Upper lobe of left lung (tissue), 6 donors: Measurements from ENCODE around the gene FMNL2. TPM values are rescaled to one million over a fixed set of nuclear protein-coding genes. Genes with fewer than 3 reads are reported as not detected.

Experiments used
- ATAC-seq, 2 donors: fragments of 200-7000 bp; cut with Tn5 transposase; one replicate each; pipeline ENCODE4 v1.9.1; 2022; ENCODE audit warnings: mild to moderate bottlenecking in 2 of 2, moderate library complexity in 2 of 2; ENCODE audit not compliant: low FRiP score in 2 of 2
- DNase-seq, 2 donors: peaks; one replicate each; pipeline ENCODE4 v3.0.0-alpha.2; 2019 to 2020
- H3K27ac ChIP-seq, 4 donors: fragments of 200-600 bp; sonication (generic); one replicate each; pipeline ENCODE4 v1.5.1; 2016 to 2019
- H3K27me3 ChIP-seq, 4 donors: fragments of 200-600 bp; sonication (generic); one replicate each; pipeline ENCODE4 v1.5.1; 2017 to 2019
- H3K36me3 ChIP-seq, 4 donors: fragments of 200-600 bp; sonication (generic); one replicate each; pipeline ENCODE4 v1.5.1; 2016 to 2019
- H3K4me1 ChIP-seq, 4 donors: fragments of 200-600 bp; sonication (generic); one replicate each; pipeline ENCODE4 v1.5.1; 2018 to 2019
- H3K4me3 ChIP-seq, 4 donors: fragments of 200-600 bp; sonication (generic); one replicate each; pipeline ENCODE4 v1.5.1; 2017 to 2019; ENCODE audit warnings: mild to moderate bottlenecking in 2 of 4, moderate library complexity in 1 of 4
- H3K9me3 ChIP-seq, 4 donors: fragments of 200-600 bp; sonication (generic); one replicate each; pipeline ENCODE4 v1.5.1; 2018 to 2019
- CTCF ChIP-seq, 6 experiments: fragments of 450-650 bp in 4 of 6; fragments of 200-600 bp in 2 of 6; sonication (generic) in 2 of 6; IDR thresholded peaks; one replicate each; pipeline ENCODE4 v1.5.1; 2016 to 2019; ENCODE audit warnings: antibody characterized with exemption in 6 of 6
- EP300 ChIP-seq, 4 donors: sonication (generic); formaldehyde crosslinking; IDR thresholded peaks; one replicate each; pipeline ENCODE4 v1.5.1; 2017; ENCODE audit warnings: antibody characterized with exemption in 4 of 4, control low read depth in 2 of 4
- POLR2A ChIP-seq, 4 donors: fragments of 450-650 bp; IDR thresholded peaks; one replicate each; pipeline ENCODE4 v1.5.1; 2016 to 2017; ENCODE audit warnings: antibody characterized with exemption in 4 of 4, mild to moderate bottlenecking in 2 of 4
- POLR2AphosphoS5 ChIP-seq, 2 donors: sonication (generic); formaldehyde crosslinking; IDR thresholded peaks; one replicate each; pipeline ENCODE4 v1.5.1; 2017; ENCODE audit warnings: antibody characterized with exemption in 2 of 2
- WGBS, 2 donors: methylation state at CpG; one replicate each; pipeline ENCODE4 v1.1.5; 2017 to 2018; 5-methylcytosine and 5-hydroxymethylcytosine counted together
- total RNA-seq, 6 donors: library from RNA; depleted of rRNA in 4 of 6; stranded (reverse); fragments of >200 nt in 4 of 6; gene quantifications; one replicate each; pipeline versions ENCODE4 v1.1.0 to v1.2.1, GENCODE V29; 2016 to 2021
- donor health status: DM: no; HTN: no; CAD: no; lungs with moderate emphysema.
- donor health status: DM: no; HTN: yes; CAD: no; lungs with severe emphysema.

FMNL2 gene
- total RNA-seq, 6 donors from 2014 or later: 49.9 to 160 (median 66.9) TPM

GRCh38 chr2:152408254-152408653, 73.3 kb downstream of the FMNL2 start:
- TF ChIP-seq POLR2A (IDR thresholded peaks at IDR 0.05): no peak
- no peak for TF ChIP-seq POLR2AphosphoS5 (IDR thresholded peaks at IDR 0.05)
- no peak for TF ChIP-seq CTCF (IDR thresholded peaks at IDR 0.05)
- TF ChIP-seq EP300 (IDR thresholded peaks at IDR 0.05): no peak
- Histone ChIP-seq H3K27ac (no peak overlapping the region), H3K27me3 (no peaks in the 10 kb centered on the region), H3K4me3 (no peak overlapping the region), H3K4me1 (peaks cover 41 to 62% (median 58%) of the 10 kb centered on the region in 4 donors), H3K36me3 (no peaks in the 10 kb centered on the region), H3K9me3 (no peaks in the 10 kb centered on the region)
- DNase-seq (no peak), ATAC-seq (no peak)
- WGBS, 2 donors: 93 to 94% methylated on average over 3 of the region's 3 CpGs

- Histone ChIP-seq H3K9me3 (no peaks in the 10 kb centered on the region), H3K4me3 (no peak overlapping the region), H3K27ac (no peak overlapping the region), H3K4me1 (peaks cover 28 to 50% (median 45%) of the 10 kb centered on the region in 4 donors), H3K27me3 (no peaks in the 10 kb centered on the region), H3K36me3 (no peaks in the 10 kb centered on the region)
- 94 to 98% methylated on average over 6 of the region's 6 CpGs for WGBS, 2 donors
- DNase-seq: no peak
- TF ChIP-seq POLR2AphosphoS5 (IDR thresholded peaks at IDR 0.05) (no peak), CTCF (IDR thresholded peaks at IDR 0.05) (no peak), POLR2A (IDR thresholded peaks at IDR 0.05) (no peak), EP300 (IDR thresholded peaks at IDR 0.05) (no peak)
- no peak for ATAC-seq
Observed at GRCh38 chr2:152409386-152410164, 74.6 kb downstream of the FMNL2 start.

GRCh38 chr2:152410165-152410597, 75.2 kb downstream of the FMNL2 start:
- TF ChIP-seq EP300 (IDR thresholded peaks at IDR 0.05): no peak
- TF ChIP-seq CTCF (IDR thresholded peaks at IDR 0.05): no peak
- no peak for TF ChIP-seq POLR2AphosphoS5 (IDR thresholded peaks at IDR 0.05)
- TF ChIP-seq POLR2A (IDR thresholded peaks at IDR 0.05): no peak
- Histone ChIP-seq H3K4me3 (no peak overlapping the region), H3K9me3 (no peaks in the 10 kb centered on the region), H3K27me3 (no peaks in the 10 kb centered on the region), H3K4me1 (peaks cover 22 to 45% (median 42%) of the 10 kb centered on the region in 4 donors), H3K36me3 (no peaks in the 10 kb centered on the region), H3K27ac (peak overlapping the region in 1 of 4 donors; percentile 33)
- no peak for DNase-seq
- 87 to 97% methylated on average over 2 of the region's 2 CpGs for WGBS, 2 donors
- ATAC-seq: no peak

- peak in 1 of 2 donors; percentile 39 for ATAC-seq
- DNase-seq: no peak
- Histone ChIP-seq H3K9me3 (no peaks in the 10 kb centered on the region), H3K4me3 (no peak overlapping the region), H3K27ac (peak overlapping the region in 1 of 4 donors; percentile 45), H3K27me3 (no peaks in the 10 kb centered on the region), H3K4me1 (peaks cover 13 to 46% (median 37%) of the 10 kb centered on the region in 4 donors), H3K36me3 (no peaks in the 10 kb centered on the region)
- TF ChIP-seq POLR2AphosphoS5 (IDR thresholded peaks at IDR 0.05) (no peak), EP300 (IDR thresholded peaks at IDR 0.05) (no peak), POLR2A (IDR thresholded peaks at IDR 0.05) (no peak), CTCF (IDR thresholded peaks at IDR 0.05) (no peak)
Observed at GRCh38 chr2:152411154-152411553, 76.2 kb downstream of the FMNL2 start.
